ENCODE measurements around the gene MEI1.
A peak's percentile ranks its signal among the peaks of the same experiment; 100 is the strongest.

MEI1 gene

DNA sequence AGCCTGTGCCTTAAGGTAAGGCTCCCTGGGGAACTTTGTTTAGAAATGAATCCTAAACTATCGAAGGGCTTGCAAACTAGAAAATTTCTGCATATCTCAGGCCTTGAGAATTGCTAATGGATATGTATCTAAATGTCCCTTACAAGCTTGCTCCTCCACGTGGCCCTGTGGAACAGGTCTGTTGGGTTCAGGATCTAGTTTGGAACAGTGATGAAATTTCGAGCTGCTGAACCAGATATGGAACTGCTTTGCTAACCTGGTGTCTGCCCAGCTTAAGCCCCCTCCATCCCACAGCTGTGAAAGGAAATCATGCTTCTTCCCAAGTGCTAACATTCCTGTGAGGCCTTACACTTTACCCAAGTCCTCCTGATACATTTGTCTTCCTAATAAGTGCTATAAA is 145.2 kb downstream of the MEI1 start:
- peak overlapping the region; percentile 27 for H3K4me3 ChIP-seq (ENCODE audit: low read length, poor library complexity, severe bottlenecking)
- TF ChIP-seq EZH2phosphoT487 (IDR thresholded peaks at IDR 0.05; ENCODE audit: borderline replicate concordance) (no peak), CTCF (conservative IDR thresholded peaks at IDR 0.05; ENCODE audit: low read length) (no peak)
- H2AFZ ChIP-seq (ENCODE audit: low read length) = no peak overlapping the region
- no peaks in the 10 kb centered on the region for H3F3A ChIP-seq (ENCODE audit: low read depth)
- peaks cover 98% of the 10 kb centered on the region for H3K79me2 ChIP-seq (ENCODE audit: insufficient read depth, low read length)
- peaks cover 93% of the 10 kb centered on the region for H4K20me1 ChIP-seq (ENCODE audit: insufficient read depth, low read length, poor library complexity, severe bottlenecking)
- H3K9ac ChIP-seq (ENCODE audit: low read depth, low read length, poor library complexity, severe bottlenecking) = peak overlapping the region; percentile 33
- no peaks in the 10 kb centered on the region for H3K9me2 ChIP-seq (replicated peaks; ENCODE audit: low read depth, low read length)
- H3K27me3 ChIP-seq (ENCODE audit: insufficient read depth, low read length, poor library complexity, severe bottlenecking) = no peaks in the 10 kb centered on the region
- H3K4me1 ChIP-seq (ENCODE audit: insufficient read depth, low read length, poor library complexity, severe bottlenecking) = peaks cover 71% of the 10 kb centered on the region
- no peaks in the 10 kb centered on the region for H3K9me3 ChIP-seq (ENCODE audit: insufficient read depth, low read depth, low read length)
- H3K36me3 ChIP-seq (ENCODE audit: insufficient read depth, low read length) = peaks cover 16% of the 10 kb centered on the region; the same call in 1 of the 2 replicates
- H3K4me2 ChIP-seq (ENCODE audit: low read depth, low read length, poor library complexity, severe bottlenecking) = peak overlapping the region; percentile 76

GRCh38 chr22:41845380-41846267 is 146.3 kb downstream of the MEI1 start:
- TF ChIP-seq EZH2phosphoT487 (IDR thresholded peaks at IDR 0.05; ENCODE audit: borderline replicate concordance) (no peak), CTCF (conservative IDR thresholded peaks at IDR 0.05; ENCODE audit: low read length) (no peak)
- Histone ChIP-seq H3K79me2 (ENCODE audit: insufficient read depth, low read length) (peaks cover 98% of the 10 kb centered on the region), H3K4me3 (ENCODE audit: low read length, poor library complexity, severe bottlenecking) (peak overlapping the region; percentile 6), H3K4me1 (ENCODE audit: insufficient read depth, low read length, poor library complexity, severe bottlenecking) (peaks cover 62% of the 10 kb centered on the region), H3F3A (ENCODE audit: low read depth) (no peaks in the 10 kb centered on the region), H3K27me3 (ENCODE audit: insufficient read depth, low read length, poor library complexity, severe bottlenecking) (no peaks in the 10 kb centered on the region), H2AFZ (ENCODE audit: low read length) (no peak overlapping the region), H3K4me2 (ENCODE audit: low read depth, low read length, poor library complexity, severe bottlenecking) (peak overlapping the region; percentile 76), H3K36me3 (ENCODE audit: insufficient read depth, low read length) (peaks cover 15% of the 10 kb centered on the region; the same call in 1 of the 2 replicates), H3K9me3 (ENCODE audit: insufficient read depth, low read depth, low read length) (no peaks in the 10 kb centered on the region), H3K9ac (ENCODE audit: low read depth, low read length, poor library complexity, severe bottlenecking) (peak overlapping the region; percentile 42), H3K9me2 (replicated peaks; ENCODE audit: low read depth, low read length) (no peaks in the 10 kb centered on the region), H4K20me1 (ENCODE audit: insufficient read depth, low read length, poor library complexity, severe bottlenecking) (peaks cover 87% of the 10 kb centered on the region)

GRCh38 chr22:41846268-41846987 is 147.1 kb downstream of the MEI1 start:
- Histone ChIP-seq H3K9me3 (ENCODE audit: insufficient read depth, low read depth, low read length) (no peaks in the 10 kb centered on the region), H4K20me1 (ENCODE audit: insufficient read depth, low read length, poor library complexity, severe bottlenecking) (peaks cover 85% of the 10 kb centered on the region), H3K4me1 (ENCODE audit: insufficient read depth, low read length, poor library complexity, severe bottlenecking) (peaks cover 54% of the 10 kb centered on the region), H3K79me2 (ENCODE audit: insufficient read depth, low read length) (peaks cover 98% of the 10 kb centered on the region), H3K36me3 (ENCODE audit: insufficient read depth, low read length) (peaks cover 11% of the 10 kb centered on the region; the same call in 1 of the 2 replicates), H3K9ac (ENCODE audit: low read depth, low read length, poor library complexity, severe bottlenecking) (peak overlapping the region; percentile 42), H3K9me2 (replicated peaks; ENCODE audit: low read depth, low read length) (no peaks in the 10 kb centered on the region), H3K4me2 (ENCODE audit: low read depth, low read length, poor library complexity, severe bottlenecking) (peak overlapping the region; percentile 76), H3K27me3 (ENCODE audit: insufficient read depth, low read length, poor library complexity, severe bottlenecking) (no peaks in the 10 kb centered on the region), H3K4me3 (ENCODE audit: low read length, poor library complexity, severe bottlenecking) (peak overlapping the region; percentile 6), H3F3A (ENCODE audit: low read depth) (no peaks in the 10 kb centered on the region), H2AFZ (ENCODE audit: low read length) (no peak overlapping the region)
- TF ChIP-seq EZH2phosphoT487 (IDR thresholded peaks at IDR 0.05; ENCODE audit: borderline replicate concordance) (no peak), CTCF (conservative IDR thresholded peaks at IDR 0.05; ENCODE audit: low read length) (no peak)

All from Loucy (cell line).